Osteoblast (primary cell): ENCODE measurements around the gene MRPS26. TPM values are rescaled to one million over a fixed set of nuclear protein-coding genes. Genes with fewer than 3 reads are reported as not detected.
"Not testable (repeated sequence)": the region's sequence is repeated elsewhere in the genome, so short reads cannot be mapped to it uniquely, and the experiment has no call there.

ENCODE experiments used
- DNase-seq: peaks from one replicate; pipeline ENCODE4 v3.0.0; 2011; ENCODE audit warnings: low spot score, mixed read lengths; ENCODE audit not compliant: insufficient read length; ENCODE audit errors: missing footprints
- H2AFZ ChIP-seq: 2 replicates; pipeline ENCODE4 v1.6.0; 2011; ENCODE audit warnings: mild to moderate bottlenecking, low read length
- H3K27ac ChIP-seq: 2 replicates; pipeline ENCODE4 v1.5.1; 2011; ENCODE audit warnings: mild to moderate bottlenecking, low read depth, low read length, moderate library complexity
- H3K27me3 ChIP-seq: 2 replicates; pipeline ENCODE4 v1.6.0; 2012; ENCODE audit warnings: mild to moderate bottlenecking, control low read depth, inconsistent platforms, low read length, moderate library complexity; ENCODE audit not compliant: insufficient read depth
- H3K36me3 ChIP-seq: 2 replicates; pipeline ENCODE4 v1.5.1; 2011; ENCODE audit warnings: mild to moderate bottlenecking, low read length, control low read depth, moderate library complexity; ENCODE audit not compliant: insufficient read depth
- H3K4me1 ChIP-seq: 2 replicates; pipeline ENCODE4 v1.5.1; 2011; ENCODE audit warnings: mild to moderate bottlenecking, low read length, control low read depth, moderate library complexity; ENCODE audit not compliant: insufficient read depth
- H3K4me2 ChIP-seq: 2 replicates; pipeline ENCODE4 v1.6.0; 2011; ENCODE audit warnings: mild to moderate bottlenecking, low read length; ENCODE audit not compliant: insufficient read depth
- H3K4me3 ChIP-seq: fragments of 200-600 bp; sonication (generic); 3 replicates; pipeline ENCODE4 v1.5.1; 2012; ENCODE audit warnings: mild to moderate bottlenecking, low read length, inconsistent platforms; ENCODE audit not compliant: insufficient read depth
- H3K79me2 ChIP-seq: 2 replicates; pipeline ENCODE4 v1.6.0; 2012; ENCODE audit warnings: mild to moderate bottlenecking, low read length, control low read depth, inconsistent platforms; ENCODE audit not compliant: insufficient read depth
- H3K9me3 ChIP-seq: 2 replicates; pipeline ENCODE4 v1.5.1; 2011; ENCODE audit warnings: low read depth, low read length, control low read depth
- H4K20me1 ChIP-seq: 2 replicates; pipeline ENCODE4 v1.6.0; 2012; ENCODE audit warnings: mild to moderate bottlenecking, low read length, control low read depth; ENCODE audit not compliant: insufficient read depth
- CTCF ChIP-seq: IDR thresholded peaks from 2 replicates; pipeline ENCODE4 v1.5.1; 2011; ENCODE audit warnings: mild to moderate bottlenecking, low read depth, low read length, moderate library complexity; ENCODE audit errors: extremely low read depth
- total RNA-seq: library from RNA; depleted of rRNA; stranded (reverse); fragments of >200 nt; gene quantifications from 2 replicates; pipeline ENCODE4 v1.2.3, GENCODE V29; 2012

The MRPS26 gene
- total RNA-seq, 1 donor = 21.0 TPM

GRCh38 chr20:3014662-3015061 lies 31.2 kb upstream of the MRPS26 start:
- Histone ChIP-seq H3K79me2 (no peaks in the 10 kb centered on the region), H3K4me1 (peaks cover 11% of the 10 kb centered on the region), H4K20me1 (peaks cover 14% of the 10 kb centered on the region), H3K4me3 (no peak overlapping the region), H3K27ac (no peak overlapping the region), H3K27me3 (no peaks in the 10 kb centered on the region), H3K36me3 (peaks cover 6% of the 10 kb centered on the region), H3K9me3 (no peaks in the 10 kb centered on the region), H3K4me2 (no peak overlapping the region), H2AFZ (no peak overlapping the region)
- DNase-seq = peak; percentile 46
- TF ChIP-seq CTCF = no peak

- not testable (repeated sequence) for H3K27ac ChIP-seq, H2AFZ ChIP-seq, H3K36me3 ChIP-seq, H3K9me3 ChIP-seq, H3K4me3 ChIP-seq, H3K27me3 ChIP-seq, H3K4me2 ChIP-seq, H3K79me2 ChIP-seq
- H4K20me1 ChIP-seq = peaks cover 14% of the 10 kb centered on the region
- DNase-seq = peak; percentile 46
- H3K4me1 ChIP-seq = peaks cover 11% of the 10 kb centered on the region
Measured at GRCh38 chr20:3015302-3015701, 30.6 kb upstream of the MRPS26 start.

- Histone ChIP-seq H2AFZ (no peak overlapping the region), H3K9me3 (no peaks in the 10 kb centered on the region), H3K36me3 (peaks cover 33% of the 10 kb centered on the region), H3K27me3 (no peaks in the 10 kb centered on the region), H3K27ac (no peak overlapping the region), H4K20me1 (no peaks in the 10 kb centered on the region), H3K4me3 (no peak overlapping the region), H3K4me2 (no peak overlapping the region), H3K4me1 (no peaks in the 10 kb centered on the region), H3K79me2 (no peaks in the 10 kb centered on the region)
- no peak for TF ChIP-seq CTCF
- DNase-seq = peak; percentile 58
Measured at GRCh38 chr20:3021327-3021726, 24.5 kb upstream of the MRPS26 start.

- TF ChIP-seq CTCF = no peak
- Histone ChIP-seq H3K36me3 (peaks cover 38% of the 10 kb centered on the region), H3K79me2 (no peaks in the 10 kb centered on the region), H3K4me2 (no peak overlapping the region), H3K9me3 (no peaks in the 10 kb centered on the region), H3K4me1 (no peaks in the 10 kb centered on the region), H4K20me1 (no peaks in the 10 kb centered on the region), H3K4me3 (no peak overlapping the region), H2AFZ (no peak overlapping the region), H3K27ac (no peak overlapping the region), H3K27me3 (no peaks in the 10 kb centered on the region)
- DNase-seq = peak; percentile 26
Measured at GRCh38 chr20:3021777-3022176, 24.1 kb upstream of the MRPS26 start.

GRCh38 chr20:3022559-3023490 lies 23.0 kb upstream of the MRPS26 start:
- not testable (repeated sequence) for H3K27me3 ChIP-seq, H3K4me2 ChIP-seq, H4K20me1 ChIP-seq

More at GRCh38 chr20:3022559-3023490, 23.0 kb upstream of the MRPS26 start:
- H3K4me3 ChIP-seq, DNase-seq, H3K27ac ChIP-seq, H3K9me3 ChIP-seq, H3K79me2 ChIP-seq, H2AFZ ChIP-seq, H3K4me1 ChIP-seq: not testable (repeated sequence)
- peaks cover 45% of the 10 kb centered on the region for H3K36me3 ChIP-seq
